Measurements from ENCODE around the gene TTC12. TPM values are rescaled to one million over a fixed set of nuclear protein-coding genes. Genes with fewer than 3 reads are reported as not detected.

The TTC12 gene
- total RNA-seq, 1 donor from 2014 or later, result 7.8 TPM

GRCh38 chr11:113398669-113399430 is 84.5 kb downstream of the TTC12 start:
- DNase-seq (ENCODE audit: low spot score), result no peak
- Mint-ChIP-seq H3K4me1 (ENCODE audit: low read depth) (peaks cover 8% of the 10 kb centered on the region), H3K27me3 (ENCODE audit: low read depth) (peaks cover 19% of the 10 kb centered on the region), H3K9me3 (ENCODE audit: low read depth) (no peaks in the 10 kb centered on the region), H3K36me3 (ENCODE audit: low read depth) (no peaks in the 10 kb centered on the region), H3K4me3 (ENCODE audit: unreplicated experiment) (no peak overlapping the region), H3K27ac (ENCODE audit: unreplicated experiment) (no peak overlapping the region)
- TF ChIP-seq, protein P1, sequence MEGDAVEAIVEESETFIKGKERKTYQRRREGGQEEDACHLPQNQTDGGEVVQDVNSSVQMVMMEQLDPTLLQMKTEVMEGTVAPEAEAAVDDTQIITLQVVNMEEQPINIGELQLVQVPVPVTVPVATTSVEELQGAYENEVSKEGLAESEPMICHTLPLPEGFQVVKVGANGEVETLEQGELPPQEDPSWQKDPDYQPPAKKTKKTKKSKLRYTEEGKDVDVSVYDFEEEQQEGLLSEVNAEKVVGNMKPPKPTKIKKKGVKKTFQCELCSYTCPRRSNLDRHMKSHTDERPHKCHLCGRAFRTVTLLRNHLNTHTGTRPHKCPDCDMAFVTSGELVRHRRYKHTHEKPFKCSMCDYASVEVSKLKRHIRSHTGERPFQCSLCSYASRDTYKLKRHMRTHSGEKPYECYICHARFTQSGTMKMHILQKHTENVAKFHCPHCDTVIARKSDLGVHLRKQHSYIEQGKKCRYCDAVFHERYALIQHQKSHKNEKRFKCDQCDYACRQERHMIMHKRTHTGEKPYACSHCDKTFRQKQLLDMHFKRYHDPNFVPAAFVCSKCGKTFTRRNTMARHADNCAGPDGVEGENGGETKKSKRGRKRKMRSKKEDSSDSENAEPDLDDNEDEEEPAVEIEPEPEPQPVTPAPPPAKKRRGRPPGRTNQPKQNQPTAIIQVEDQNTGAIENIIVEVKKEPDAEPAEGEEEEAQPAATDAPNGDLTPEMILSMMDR (IDR thresholded peaks at IDR 0.05), result no peak

DNA sequence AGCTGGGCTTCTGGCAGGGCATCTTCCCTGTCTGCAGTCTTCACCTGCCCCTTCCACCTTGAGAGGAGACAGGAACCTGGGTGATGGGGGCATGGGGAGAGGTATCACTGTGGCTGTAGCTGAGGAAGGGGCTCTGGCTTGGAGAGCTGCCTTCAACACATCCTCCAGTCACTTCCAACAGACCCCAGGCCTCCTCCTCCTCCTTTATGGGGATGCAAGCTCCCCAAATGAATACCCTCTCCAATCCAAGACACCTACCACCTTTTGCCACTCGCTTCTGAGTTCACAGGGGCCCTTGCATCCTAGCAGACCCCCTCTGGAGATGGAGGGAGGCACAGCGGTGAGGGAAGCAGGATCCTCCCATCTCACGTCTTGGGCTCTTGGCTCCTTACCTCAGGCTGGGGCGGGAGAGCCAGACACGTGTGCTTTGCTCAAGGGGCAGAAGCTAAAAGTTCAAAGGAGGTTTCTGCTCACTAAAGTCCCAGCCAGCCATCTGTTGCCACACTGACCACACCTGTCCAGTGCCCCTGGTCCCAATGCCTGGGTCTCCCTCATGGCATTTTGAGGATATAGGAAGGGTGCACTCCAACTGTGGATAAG is 86.3 kb downstream of the TTC12 start:
- TF ChIP-seq, protein P1 (IDR thresholded peaks at IDR 0.05), result no peak
- DNase-seq (ENCODE audit: low spot score), result no peak
- H3K4me1 Mint-ChIP-seq (ENCODE audit: low read depth), result peaks cover 8% of the 10 kb centered on the region
- H3K9me3 Mint-ChIP-seq (ENCODE audit: low read depth), result no peaks in the 10 kb centered on the region
- no peaks in the 10 kb centered on the region for H3K36me3 Mint-ChIP-seq (ENCODE audit: low read depth)
- no peak overlapping the region for H3K27ac Mint-ChIP-seq (ENCODE audit: unreplicated experiment)
- peaks cover 26% of the 10 kb centered on the region for H3K27me3 Mint-ChIP-seq (ENCODE audit: low read depth)
- H3K4me3 Mint-ChIP-seq (ENCODE audit: unreplicated experiment), result no peak overlapping the region

DNA sequence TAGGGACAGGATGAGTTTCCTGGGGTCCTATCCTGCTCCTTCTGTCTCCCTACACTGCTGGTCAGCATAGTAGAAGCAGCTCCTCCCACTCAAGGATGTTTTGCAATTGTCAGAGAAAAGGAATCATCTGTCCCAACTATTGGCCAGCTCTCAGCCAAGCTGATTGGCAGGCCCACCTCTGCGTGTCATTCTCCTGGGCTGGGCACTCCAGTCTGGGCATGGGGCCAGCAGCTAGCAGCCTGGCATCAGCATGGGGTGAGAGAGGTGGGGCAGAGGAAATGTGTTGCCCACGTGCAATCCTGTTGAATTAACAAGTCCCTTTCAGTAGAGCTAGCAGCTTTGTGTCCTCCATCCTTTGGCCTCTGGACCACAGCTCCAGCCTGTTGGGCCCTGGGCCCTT is 87.3 kb downstream of the TTC12 start:
- H3K27me3 Mint-ChIP-seq (ENCODE audit: low read depth), result peaks cover 26% of the 10 kb centered on the region
- no peak for DNase-seq (ENCODE audit: low spot score)
- H3K9me3 Mint-ChIP-seq (ENCODE audit: low read depth), result no peaks in the 10 kb centered on the region
- no peak overlapping the region for H3K4me3 Mint-ChIP-seq (ENCODE audit: unreplicated experiment)
- peaks cover 8% of the 10 kb centered on the region for H3K4me1 Mint-ChIP-seq (ENCODE audit: low read depth)
- TF ChIP-seq, protein P1 (IDR thresholded peaks at IDR 0.05), result no peak
- no peak overlapping the region for H3K27ac Mint-ChIP-seq (ENCODE audit: unreplicated experiment)
- H3K36me3 Mint-ChIP-seq (ENCODE audit: low read depth), result no peaks in the 10 kb centered on the region

DNA sequence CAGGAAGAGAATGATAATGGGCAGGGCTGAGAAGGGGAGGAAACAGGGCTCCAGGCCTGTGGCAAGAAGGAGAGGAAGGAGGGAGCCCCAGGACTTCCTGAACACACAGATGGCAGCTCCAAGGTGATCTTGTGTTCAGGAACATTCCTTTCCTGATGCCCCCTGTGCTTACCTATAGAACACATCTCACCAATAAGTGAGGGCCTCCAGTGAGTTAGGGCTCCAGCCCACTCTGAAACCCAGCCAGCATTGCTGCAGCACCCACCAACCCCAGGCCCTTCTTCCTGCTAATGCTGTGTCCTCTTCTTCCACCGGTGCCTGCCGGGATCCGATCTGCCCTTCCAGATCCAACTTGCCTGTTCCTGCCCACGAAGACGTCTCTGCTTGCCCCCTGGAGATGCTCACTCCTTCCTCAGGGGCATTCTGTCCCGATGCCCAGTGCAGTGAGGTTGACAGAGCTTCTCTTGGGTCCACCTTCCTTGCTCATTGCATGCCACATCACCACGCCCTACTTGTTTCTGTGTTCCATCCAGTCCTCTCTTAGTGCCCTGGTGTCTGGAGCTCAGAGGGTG is 90.6 kb downstream of the TTC12 start:
- H3K27me3 Mint-ChIP-seq (ENCODE audit: low read depth), result peaks cover 28% of the 10 kb centered on the region
- H3K4me3 Mint-ChIP-seq (ENCODE audit: unreplicated experiment), result no peak overlapping the region
- H3K36me3 Mint-ChIP-seq (ENCODE audit: low read depth), result no peaks in the 10 kb centered on the region
- H3K4me1 Mint-ChIP-seq (ENCODE audit: low read depth), result peaks cover 8% of the 10 kb centered on the region
- no peak overlapping the region for H3K27ac Mint-ChIP-seq (ENCODE audit: unreplicated experiment)
- no peak for DNase-seq (ENCODE audit: low spot score)
- TF ChIP-seq, protein P1 (IDR thresholded peaks at IDR 0.05), result no peak
- no peaks in the 10 kb centered on the region for H3K9me3 Mint-ChIP-seq (ENCODE audit: low read depth)

DNA sequence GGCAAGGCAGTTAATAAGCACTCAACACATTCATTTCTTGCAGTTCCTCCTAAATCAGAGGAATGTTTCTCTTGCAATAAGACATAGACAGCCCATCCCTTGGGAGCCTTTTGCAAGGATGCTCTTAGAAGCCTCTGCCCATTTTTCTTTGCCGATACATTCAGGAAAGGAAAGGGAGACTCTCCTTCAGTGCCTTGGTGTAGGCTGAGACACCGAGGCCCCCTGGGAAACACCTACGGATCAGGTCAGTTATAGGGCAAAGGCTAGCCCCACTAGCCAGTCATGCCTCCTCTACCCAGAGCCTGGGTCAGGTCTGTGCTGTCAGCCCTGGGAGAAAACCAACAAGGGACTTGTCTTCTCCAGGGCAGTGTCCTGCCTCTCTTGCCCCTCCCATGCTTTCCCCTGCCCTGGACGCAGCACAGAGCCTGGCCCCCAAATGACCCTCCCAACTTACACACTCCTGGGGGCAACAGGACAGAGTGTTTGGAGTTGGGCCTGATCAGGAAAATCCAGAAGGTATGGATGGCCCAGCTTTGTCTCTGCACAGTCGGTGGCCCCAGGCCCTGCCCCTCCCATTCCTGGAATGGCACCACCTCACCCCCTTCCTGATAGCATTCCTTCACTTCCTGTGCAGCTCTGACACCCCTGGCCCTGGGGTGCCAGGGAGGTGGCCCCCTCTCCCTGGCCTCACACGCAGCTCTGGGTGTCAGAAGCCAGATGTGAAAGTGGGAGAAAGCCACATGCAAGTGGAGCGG is 91.5 kb downstream of the TTC12 start:
- peaks cover 26% of the 10 kb centered on the region for H3K27me3 Mint-ChIP-seq (ENCODE audit: low read depth)
- no peak for DNase-seq (ENCODE audit: low spot score)

More for the DNA sequence above, 91.5 kb downstream of the TTC12 start:
- Mint-ChIP-seq H3K4me3 (ENCODE audit: unreplicated experiment) (no peak overlapping the region), H3K27ac (ENCODE audit: unreplicated experiment) (no peak overlapping the region), H3K9me3 (ENCODE audit: low read depth) (no peaks in the 10 kb centered on the region), H3K36me3 (ENCODE audit: low read depth) (no peaks in the 10 kb centered on the region), H3K4me1 (ENCODE audit: low read depth) (peaks cover 8% of the 10 kb centered on the region)
- TF ChIP-seq, protein P1 (IDR thresholded peaks at IDR 0.05), result no peak

Measured in chondrocyte (in vitro differentiated cells).